AG04450 (cell line): Measurements from ENCODE around the gene PPP1R14C. TPM values are rescaled to one million over a fixed set of nuclear protein-coding genes. Genes with fewer than 3 reads are reported as not detected.

Source experiments
- CTCF ChIA-PET: fragments of 300-600, 350-600 bp; formaldehyde crosslinking; extraction: SDS; loops from one replicate; lab custom pipeline; 2022; ENCODE audit warnings: antibody characterized with exemption, inconsistent platforms; lab: Charles Lee
- POLR2A ChIA-PET: fragments of 350-600 bp; formaldehyde crosslinking; extraction: SDS; loops from one replicate; lab custom pipeline; 2021; ENCODE audit warnings: antibody characterized with exemption, inconsistent platforms; lab: Yijun Ruan, JAX
- DNase-seq: peaks from one replicate; pipeline ENCODE4 v3.0.0-alpha.2; 2011; ENCODE audit warnings: low read depth, low spot score
- H3K27ac ChIP-seq: one replicate; pipeline ENCODE4 v1.5.1; 2012; ENCODE audit warnings: low read depth, low read length, control low read depth
- H3K27me3 ChIP-seq: one replicate; pipeline ENCODE4 v1.6.0; 2012; ENCODE audit warnings: low read length; ENCODE audit not compliant: control insufficient read depth, insufficient read depth
- H3K4me3 ChIP-seq: 2 replicates; pipeline ENCODE4 v1.5.1; 2011; ENCODE audit warnings: mild to moderate bottlenecking, low read depth, low read length, control low read depth
- H3K9me3 ChIP-seq: 2 replicates; pipeline ENCODE4 v1.5.1; 2012; ENCODE audit warnings: low read length; ENCODE audit not compliant: control insufficient read depth, insufficient read depth
- polyA plus RNA-seq: library from polyadenylated mRNA; depleted of rRNA; stranded (reverse); fragments of >200 nt; gene quantifications from 2 replicates; pipeline ENCODE4 v1.2.3, GENCODE V29; 2011
- TF ChIP-seq, protein P1 (sequence below): IDR thresholded peaks from 2 replicates; pipeline ENCODE4 v1.5.1; 2011; ENCODE audit warnings: low read depth, low read length, control low read depth, inconsistent platforms

The PPP1R14C gene
- polyA plus RNA-seq, 1 experiment = not detected

DNA sequence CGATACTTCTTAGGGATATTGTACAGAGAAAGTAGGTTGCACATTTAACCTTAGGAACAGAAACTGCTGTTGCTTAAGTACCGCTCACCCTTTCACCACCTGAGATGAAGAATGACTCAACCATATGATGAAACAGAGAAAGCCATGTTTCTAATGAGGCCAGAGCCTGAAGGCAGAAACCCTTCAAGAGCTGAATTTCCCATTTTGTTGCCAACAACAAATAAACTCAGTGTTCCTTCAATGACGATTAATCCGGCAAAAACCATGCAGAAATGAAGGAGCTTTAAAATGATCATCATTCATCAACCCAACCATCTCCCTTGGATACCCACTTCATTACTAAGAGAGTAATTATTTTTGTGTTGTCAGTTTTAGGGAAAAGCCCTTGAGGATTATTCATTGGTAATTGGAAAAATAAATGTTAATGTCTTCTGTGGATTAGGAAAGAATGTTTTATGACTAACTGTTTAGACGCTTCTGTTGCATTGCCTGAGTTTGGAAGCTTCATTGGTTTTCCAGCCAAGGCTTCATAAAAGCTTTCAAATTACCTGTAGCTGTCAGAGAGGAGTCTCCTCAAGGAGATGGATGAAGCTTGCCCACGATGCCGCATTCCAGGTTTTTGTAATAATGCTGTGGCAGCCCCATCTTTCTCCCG lies 113.9 kb downstream of the PPP1R14C start:
- DNase-seq = no peak
- no peaks in the 10 kb centered on the region; the same call in 1 of the 2 replicates for H3K9me3 ChIP-seq
- H3K27ac ChIP-seq = no peak overlapping the region
- H3K4me3 ChIP-seq = no peak overlapping the region
- peaks cover 2% of the 10 kb centered on the region for H3K27me3 ChIP-seq
- POLR2A ChIA-PET = no interaction called here
- CTCF ChIA-PET = interaction anchor here (1.3 to 1.4 kb wide), 2 partner anchors 176 to 186 kb away, joined by 3 to 5 read pairs; no protein-coding TSS in a partner anchor
- TF ChIP-seq, protein P1, sequence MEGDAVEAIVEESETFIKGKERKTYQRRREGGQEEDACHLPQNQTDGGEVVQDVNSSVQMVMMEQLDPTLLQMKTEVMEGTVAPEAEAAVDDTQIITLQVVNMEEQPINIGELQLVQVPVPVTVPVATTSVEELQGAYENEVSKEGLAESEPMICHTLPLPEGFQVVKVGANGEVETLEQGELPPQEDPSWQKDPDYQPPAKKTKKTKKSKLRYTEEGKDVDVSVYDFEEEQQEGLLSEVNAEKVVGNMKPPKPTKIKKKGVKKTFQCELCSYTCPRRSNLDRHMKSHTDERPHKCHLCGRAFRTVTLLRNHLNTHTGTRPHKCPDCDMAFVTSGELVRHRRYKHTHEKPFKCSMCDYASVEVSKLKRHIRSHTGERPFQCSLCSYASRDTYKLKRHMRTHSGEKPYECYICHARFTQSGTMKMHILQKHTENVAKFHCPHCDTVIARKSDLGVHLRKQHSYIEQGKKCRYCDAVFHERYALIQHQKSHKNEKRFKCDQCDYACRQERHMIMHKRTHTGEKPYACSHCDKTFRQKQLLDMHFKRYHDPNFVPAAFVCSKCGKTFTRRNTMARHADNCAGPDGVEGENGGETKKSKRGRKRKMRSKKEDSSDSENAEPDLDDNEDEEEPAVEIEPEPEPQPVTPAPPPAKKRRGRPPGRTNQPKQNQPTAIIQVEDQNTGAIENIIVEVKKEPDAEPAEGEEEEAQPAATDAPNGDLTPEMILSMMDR = no peak

DNA sequence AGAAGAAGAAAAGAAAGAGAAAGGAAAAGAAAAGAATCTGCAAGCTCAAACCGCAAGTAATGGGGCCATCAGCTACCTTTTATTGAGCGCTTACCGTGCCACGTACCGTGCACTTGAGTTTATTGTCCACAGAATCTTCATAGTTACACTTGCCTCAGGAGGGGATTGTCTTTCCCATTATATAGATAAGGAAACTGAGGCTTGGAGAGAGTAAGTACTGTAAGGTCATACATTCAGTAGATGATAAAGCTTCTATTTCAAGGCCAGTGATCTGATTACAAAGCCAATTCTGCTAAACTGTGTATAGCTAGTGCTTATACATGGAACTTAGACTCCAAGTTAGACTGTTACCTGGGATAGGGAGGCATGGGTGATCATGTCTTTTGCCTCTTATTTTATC lies 115.5 kb downstream of the PPP1R14C start:
- TF ChIP-seq, protein P1 = no peak
- DNase-seq = no peak
- POLR2A ChIA-PET = no interaction called here
- CTCF ChIA-PET = interaction anchor here (0.6 kb wide), 1 partner anchor 1195 kb away, joined by 5 read pairs; no protein-coding TSS in a partner anchor
- Histone ChIP-seq H3K27me3 (peaks cover 2% of the 10 kb centered on the region), H3K27ac (no peak overlapping the region), H3K9me3 (no peaks in the 10 kb centered on the region; the same call in 1 of the 2 replicates), H3K4me3 (no peak overlapping the region)

GRCh38 chr6:150260931-150261330 lies 118.1 kb downstream of the PPP1R14C start:
- Histone ChIP-seq H3K27me3 (peaks cover 2% of the 10 kb centered on the region), H3K4me3 (no peak overlapping the region), H3K9me3 (no peaks in the 10 kb centered on the region; the same call in 1 of the 2 replicates), H3K27ac (no peak overlapping the region)
- CTCF ChIA-PET = no interaction called here
- TF ChIP-seq, protein P1 = no peak
- no peak for DNase-seq
- POLR2A ChIA-PET = no interaction called here

GRCh38 chr6:150261997-150262697 lies 119.3 kb downstream of the PPP1R14C start:
- no peak overlapping the region for H3K4me3 ChIP-seq
- no peak for DNase-seq
- ChIA-PET CTCF (no interaction called here), POLR2A (no interaction called here)
- H3K27ac ChIP-seq = no peak overlapping the region
- peaks cover 2% of the 10 kb centered on the region for H3K27me3 ChIP-seq
- TF ChIP-seq, protein P1 = no peak
- H3K9me3 ChIP-seq = no peaks in the 10 kb centered on the region
